Activated T-helper 1 cell treated with anti-CD3 and anti-CD28 coated beads, Interleukin-12 subunit alpha, Interleukin-12 subunit beta, Interleukin-2, Interleukin-4 antibody, amounts not matched to agents 30 ng/mL and 10 ng/mL and 1 ng/mL, durations not matched to agents 14 hours and 24 hours and 36 hours (primary cell): ENCODE results near the gene SMAD6. TPM values are rescaled to one million over a fixed set of nuclear protein-coding genes. Genes with fewer than 3 reads are reported as not detected.

Source experiments
- DNase-seq: peaks from one replicate; pipeline ENCODE4 v3.0.0; 2021; ENCODE audit warnings: low spot score
- H3K27ac Mint-ChIP-seq: one replicate; pipeline ENCODE4 v1.8.0; 2021; ENCODE audit warnings: mild to moderate bottlenecking, mixed read lengths
- H3K27me3 Mint-ChIP-seq: one replicate; pipeline ENCODE4 v1.8.0; 2022; ENCODE audit warnings: mild to moderate bottlenecking, moderate library complexity, mixed read lengths; ENCODE audit not compliant: insufficient read depth
- H3K36me3 Mint-ChIP-seq: one replicate; pipeline ENCODE4 v1.8.0; 2021; ENCODE audit warnings: low read depth, mixed read lengths
- H3K4me1 Mint-ChIP-seq: one replicate; pipeline ENCODE4 v1.8.0; 2021; ENCODE audit warnings: low read depth, mixed read lengths
- H3K4me3 Mint-ChIP-seq: one replicate; pipeline ENCODE4 v1.8.0; 2021; ENCODE audit warnings: mild to moderate bottlenecking, moderate library complexity, mixed read lengths
- H3K9me3 Mint-ChIP-seq: one replicate; pipeline ENCODE4 v1.8.0; 2021; ENCODE audit warnings: mixed read lengths
- intact Hi-C: fragments of 100-400 bp; cut with micrococcal nuclease; formaldehyde crosslinking; loops from one replicate; pipeline ENCODE4 v1.15.1; 2024
- total RNA-seq: library from RNA; stranded (reverse); gene quantifications from 2 replicates; pipeline ENCODE4 v1.2.3, GENCODE V29; 2022

SMAD6 gene
- total RNA-seq, 1 donor from 2014 or later: 0.34 TPM

DNA sequence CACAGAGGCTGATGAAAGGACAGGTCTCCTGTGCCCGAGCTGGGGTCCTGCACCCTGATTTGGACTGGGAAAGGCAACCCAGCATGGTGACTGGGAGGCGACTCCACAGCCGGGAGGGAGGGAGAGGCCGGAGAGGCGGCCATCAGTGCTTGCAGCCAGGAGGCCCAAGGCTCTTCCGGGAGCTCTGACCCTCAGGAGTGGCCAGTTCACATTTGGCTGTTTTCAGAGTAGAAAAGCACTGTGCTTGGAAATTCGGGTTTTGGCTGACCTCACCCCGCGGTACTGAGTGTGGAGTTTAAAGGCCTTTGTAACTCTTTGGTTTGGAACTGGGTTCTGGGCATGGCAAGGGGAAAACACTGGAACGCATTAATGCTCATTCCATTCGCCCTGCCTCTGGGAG, 31.9 kb downstream of the SMAD6 start:
- Mint-ChIP-seq H3K36me3 (no peaks in the 10 kb centered on the region), H3K9me3 (no peaks in the 10 kb centered on the region), H3K27ac (no peak overlapping the region), H3K4me1 (no peaks in the 10 kb centered on the region), H3K27me3 (peaks cover 2% of the 10 kb centered on the region), H3K4me3 (no peak overlapping the region)
- intact Hi-C loops: no loop called here
- no peak for DNase-seq

DNA sequence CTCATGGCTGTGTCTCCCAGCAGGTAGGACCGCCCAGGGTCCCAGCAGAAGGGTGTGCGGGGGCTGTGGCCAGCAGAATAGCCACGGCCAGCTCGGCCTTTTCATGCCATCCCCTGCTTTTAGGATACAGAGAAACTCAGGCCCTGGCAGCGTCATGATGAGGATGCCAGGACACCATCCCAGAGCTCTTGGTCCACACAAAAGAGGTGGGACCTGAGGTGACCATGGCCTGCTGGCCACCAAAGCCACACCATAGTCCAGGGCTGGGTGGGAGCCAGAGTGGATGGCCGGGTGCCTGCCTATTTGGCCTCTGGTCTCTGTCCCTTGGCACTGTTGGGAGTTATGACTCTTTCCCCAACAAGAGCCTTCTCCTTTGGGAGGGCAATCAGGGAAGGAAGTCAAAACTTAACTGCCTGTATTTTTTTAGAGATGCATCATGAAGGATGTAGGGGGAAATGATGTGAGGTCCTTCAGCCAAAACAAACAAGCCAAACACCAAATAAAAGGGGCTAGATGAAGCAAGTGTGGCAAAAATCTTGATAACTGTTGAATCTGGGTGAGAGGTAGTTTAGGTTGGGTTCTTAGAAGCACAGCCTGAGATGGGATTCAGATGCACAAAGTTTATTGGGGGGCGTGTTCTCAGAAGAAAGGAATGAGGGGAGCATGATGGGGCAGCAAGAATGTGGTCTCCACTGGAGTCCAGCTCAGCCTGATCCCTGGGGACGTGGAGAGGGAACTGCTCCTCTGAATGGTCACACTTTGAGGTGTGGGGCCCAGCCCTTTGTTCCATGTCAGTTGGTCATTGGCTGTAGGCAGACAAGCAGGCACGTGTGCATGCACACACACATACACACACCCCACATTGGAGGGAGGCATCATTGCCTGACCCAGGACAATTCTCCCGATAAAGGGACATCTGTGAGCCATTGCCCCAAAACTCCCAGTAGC, 33.2 kb downstream of the SMAD6 start:
- intact Hi-C loops: no loop called here
- DNase-seq: no peak
- Mint-ChIP-seq H3K4me3 (no peak overlapping the region), H3K27me3 (peaks cover 2% of the 10 kb centered on the region), H3K27ac (no peak overlapping the region), H3K36me3 (no peaks in the 10 kb centered on the region), H3K9me3 (no peaks in the 10 kb centered on the region), H3K4me1 (no peaks in the 10 kb centered on the region)

DNA sequence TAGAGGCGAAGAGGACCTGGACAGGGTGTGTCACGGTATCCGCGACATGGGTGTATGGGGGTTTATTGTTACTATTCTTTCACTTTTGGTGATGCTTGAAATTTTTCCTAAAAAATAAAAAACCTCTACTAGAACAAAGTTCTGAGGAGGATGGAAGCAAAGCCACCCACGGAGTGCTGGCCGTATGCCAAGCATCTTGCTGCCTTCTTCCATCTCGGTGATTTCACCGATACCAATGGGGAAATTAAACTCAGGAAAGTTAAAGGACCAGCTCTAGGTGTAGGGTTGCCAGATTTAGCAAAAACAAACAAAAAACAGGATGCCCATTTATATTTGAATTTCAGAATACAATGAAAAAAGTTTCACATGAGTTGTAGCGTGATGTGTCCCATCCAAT, 33.9 kb downstream of the SMAD6 start:
- Mint-ChIP-seq H3K36me3 (no peaks in the 10 kb centered on the region), H3K27ac (no peak overlapping the region), H3K4me3 (no peak overlapping the region), H3K9me3 (no peaks in the 10 kb centered on the region), H3K4me1 (no peaks in the 10 kb centered on the region), H3K27me3 (peaks cover 2% of the 10 kb centered on the region)
- intact Hi-C loops: no loop called here
- no peak for DNase-seq

DNA sequence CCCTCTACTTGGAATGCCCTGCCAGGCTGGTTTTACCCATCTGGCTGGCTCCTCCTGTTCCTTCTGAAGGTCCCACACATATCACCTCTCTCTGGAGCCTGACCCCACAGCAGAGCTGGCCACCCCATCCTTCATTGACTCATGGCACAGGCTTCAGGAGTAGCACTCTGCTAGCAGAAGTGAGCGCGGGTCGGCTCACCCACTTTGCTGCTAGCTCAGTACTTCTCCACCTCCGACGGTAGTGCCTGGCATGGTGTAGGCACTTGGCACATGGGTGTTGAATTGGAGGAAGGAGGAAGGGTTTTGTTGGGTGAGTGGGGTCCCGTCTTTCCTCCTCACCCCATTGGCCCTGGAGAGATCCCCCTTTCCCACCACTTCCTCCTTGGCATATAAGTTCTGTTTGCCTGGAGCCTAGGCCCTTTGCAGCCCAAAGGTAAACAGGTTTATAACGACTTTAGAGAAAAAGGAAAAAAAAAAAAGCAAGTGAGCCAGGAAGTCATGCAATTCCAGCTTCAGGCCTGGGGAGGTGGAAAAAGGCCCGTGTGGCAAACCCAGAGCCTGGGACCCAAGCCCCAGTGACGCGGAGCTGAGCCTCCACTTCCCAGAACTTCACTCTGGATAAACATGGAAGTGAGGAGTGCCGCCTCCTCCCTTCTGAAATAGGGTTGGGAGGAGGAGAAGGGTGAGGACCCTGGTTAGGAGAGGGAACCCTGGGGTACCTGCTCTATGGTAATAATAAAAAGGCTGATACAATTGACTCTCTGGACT, 35.4 kb downstream of the SMAD6 start:
- no peaks in the 10 kb centered on the region for H3K36me3 Mint-ChIP-seq
- H3K27ac Mint-ChIP-seq: no peak overlapping the region
- no peaks in the 10 kb centered on the region for H3K27me3 Mint-ChIP-seq
- H3K9me3 Mint-ChIP-seq: no peaks in the 10 kb centered on the region
- intact Hi-C loops: no loop called here
- H3K4me3 Mint-ChIP-seq: no peak overlapping the region
- DNase-seq: no peak
- no peaks in the 10 kb centered on the region for H3K4me1 Mint-ChIP-seq

DNA sequence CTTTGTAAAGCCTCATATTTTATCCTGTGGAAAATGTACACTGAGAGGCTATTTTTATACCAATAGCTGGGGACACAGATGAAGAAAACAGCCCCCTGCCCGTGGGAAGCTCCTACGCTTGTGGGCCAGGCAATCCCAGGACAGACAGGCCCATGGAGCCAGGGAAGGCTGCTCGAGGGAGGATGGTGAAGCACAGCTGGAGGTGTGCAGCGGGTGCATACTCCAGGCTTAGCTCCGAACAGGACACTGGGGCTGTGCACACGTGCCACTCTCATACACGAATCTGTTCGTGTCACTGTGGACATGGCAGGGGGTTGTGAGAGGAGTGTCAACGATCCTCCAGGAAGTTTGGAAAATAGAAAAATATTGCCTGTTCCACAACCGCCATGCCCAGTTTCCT, 36.1 kb downstream of the SMAD6 start:
- no peak overlapping the region for H3K4me3 Mint-ChIP-seq
- no peaks in the 10 kb centered on the region for H3K36me3 Mint-ChIP-seq
- H3K4me1 Mint-ChIP-seq: no peaks in the 10 kb centered on the region
- peaks cover 2% of the 10 kb centered on the region for H3K27me3 Mint-ChIP-seq
- intact Hi-C loops: no loop called here
- no peak overlapping the region for H3K27ac Mint-ChIP-seq
- no peaks in the 10 kb centered on the region for H3K9me3 Mint-ChIP-seq
- no peak for DNase-seq

DNA sequence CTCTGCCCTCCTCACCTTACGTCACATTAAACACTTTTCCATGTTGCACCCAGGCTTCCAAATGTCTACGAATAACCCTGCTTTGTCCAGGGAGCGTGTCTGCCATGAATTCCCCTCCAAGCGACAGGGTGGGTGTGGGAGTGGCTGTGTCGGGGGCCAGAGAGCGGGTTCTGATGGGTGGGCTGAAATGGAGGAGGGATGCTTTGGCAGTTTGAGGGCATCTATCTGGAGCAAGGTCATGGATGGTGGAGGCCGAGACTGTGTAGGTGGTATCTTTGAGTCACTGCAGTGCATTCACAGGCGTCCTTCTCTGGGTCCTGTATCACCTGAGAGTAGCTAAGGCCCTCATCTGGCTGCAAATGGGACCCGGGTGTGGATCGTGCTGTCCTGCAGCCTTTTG, 36.6 kb downstream of the SMAD6 start:
- H3K4me1 Mint-ChIP-seq: no peaks in the 10 kb centered on the region
- intact Hi-C loops: no loop called here
- no peak for DNase-seq
- H3K9me3 Mint-ChIP-seq: no peaks in the 10 kb centered on the region
- no peak overlapping the region for H3K27ac Mint-ChIP-seq
- no peaks in the 10 kb centered on the region for H3K36me3 Mint-ChIP-seq
- peaks cover 2% of the 10 kb centered on the region for H3K27me3 Mint-ChIP-seq
- H3K4me3 Mint-ChIP-seq: no peak overlapping the region

DNA sequence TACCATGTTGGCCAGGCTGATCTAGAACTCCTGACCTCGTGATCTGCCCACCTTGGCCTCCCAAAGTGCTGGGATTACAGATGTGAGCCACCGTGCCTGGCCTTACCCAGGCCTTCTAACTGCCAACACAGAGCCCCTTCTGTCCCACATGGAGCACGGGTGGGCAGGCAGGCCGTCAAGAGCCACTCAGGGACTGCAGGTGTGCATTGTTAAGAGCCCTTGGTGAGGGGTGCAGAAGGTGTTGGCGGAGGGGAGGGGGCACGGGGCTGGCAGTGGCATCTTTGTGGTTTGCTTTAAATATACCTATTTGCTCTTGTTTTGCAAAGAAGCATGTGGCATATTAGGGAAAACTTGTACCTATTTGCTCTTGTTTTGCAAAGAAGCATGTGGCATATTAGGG, 37.3 kb downstream of the SMAD6 start:
- no peak overlapping the region for H3K4me3 Mint-ChIP-seq
- H3K36me3 Mint-ChIP-seq: no peaks in the 10 kb centered on the region
- intact Hi-C loops: no loop called here
- no peaks in the 10 kb centered on the region for H3K9me3 Mint-ChIP-seq
- H3K27me3 Mint-ChIP-seq: peaks cover 2% of the 10 kb centered on the region
- H3K27ac Mint-ChIP-seq: no peak overlapping the region
- DNase-seq: no peak
- no peaks in the 10 kb centered on the region for H3K4me1 Mint-ChIP-seq

DNA sequence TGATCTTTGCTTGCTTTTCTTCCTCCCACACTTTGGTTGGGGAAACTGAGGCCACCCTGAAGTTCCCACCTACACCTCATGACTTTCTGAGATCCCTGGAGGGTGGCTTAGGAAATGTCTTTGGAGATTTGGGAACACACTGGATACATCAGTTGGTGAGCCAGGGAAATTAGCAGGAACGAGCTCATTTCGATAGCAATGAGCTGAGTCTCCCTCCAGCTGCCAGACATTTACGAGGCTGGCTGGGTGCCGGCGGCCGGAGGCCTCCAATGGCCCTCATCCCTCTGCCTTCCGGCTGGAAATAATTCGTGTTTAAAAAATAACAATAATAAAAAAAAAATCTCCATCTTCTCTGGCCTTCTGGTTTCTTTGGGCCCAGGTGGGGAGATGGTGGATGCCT, 38.8 kb downstream of the SMAD6 start:
- no peaks in the 10 kb centered on the region for H3K4me1 Mint-ChIP-seq
- no peak for DNase-seq
- intact Hi-C loops: no loop called here
- H3K27me3 Mint-ChIP-seq: peaks cover 2% of the 10 kb centered on the region
- H3K9me3 Mint-ChIP-seq: no peaks in the 10 kb centered on the region
- H3K27ac Mint-ChIP-seq: no peak overlapping the region
- no peak overlapping the region for H3K4me3 Mint-ChIP-seq
- no peaks in the 10 kb centered on the region for H3K36me3 Mint-ChIP-seq

DNA sequence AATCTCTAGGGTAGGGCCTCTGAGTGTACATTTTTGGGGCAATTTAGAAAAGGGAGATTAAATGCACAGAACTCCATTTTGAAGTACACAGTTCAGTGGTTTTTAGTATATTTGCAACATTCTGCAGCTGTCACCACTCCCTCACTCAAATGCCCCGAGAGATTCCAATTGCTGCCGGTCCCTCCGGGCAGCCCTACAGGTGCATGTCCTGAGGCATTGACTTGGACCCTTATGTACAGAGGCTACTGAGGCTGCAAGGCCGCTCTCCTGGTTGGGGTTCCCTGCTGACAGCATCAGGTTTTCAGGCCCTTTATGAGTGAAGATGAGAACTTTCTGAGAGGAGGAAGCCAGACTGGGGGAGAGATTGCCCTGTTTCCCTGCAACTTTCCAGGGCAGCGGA, 39.6 kb downstream of the SMAD6 start:
- no peaks in the 10 kb centered on the region for H3K9me3 Mint-ChIP-seq
- intact Hi-C loops: no loop called here

DNA sequence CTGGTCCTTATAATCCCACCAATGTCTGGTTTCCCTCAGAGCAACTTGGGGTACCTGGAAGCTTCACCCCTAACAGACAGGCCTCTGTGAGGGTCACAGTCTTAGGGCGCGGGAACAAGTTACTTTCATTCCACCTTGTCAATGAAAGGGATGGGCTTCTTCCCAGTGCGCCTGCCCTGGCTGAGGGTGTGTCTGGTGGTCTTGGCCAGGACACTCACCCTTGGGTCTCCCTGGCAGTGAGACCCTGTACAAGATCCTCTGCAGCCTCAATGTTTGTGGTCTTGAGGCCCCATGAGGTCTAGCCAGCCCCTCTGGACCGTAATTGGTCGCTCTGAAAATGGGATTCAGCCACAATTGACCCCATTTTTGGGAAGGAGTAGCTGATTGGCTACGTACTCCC, 40.2 kb downstream of the SMAD6 start:
- H3K27me3 Mint-ChIP-seq: peaks cover 2% of the 10 kb centered on the region
- H3K27ac Mint-ChIP-seq: no peak overlapping the region
- no peak for DNase-seq
- intact Hi-C loops: no loop called here
- no peaks in the 10 kb centered on the region for H3K4me1 Mint-ChIP-seq
- H3K36me3 Mint-ChIP-seq: no peaks in the 10 kb centered on the region
- no peak overlapping the region for H3K4me3 Mint-ChIP-seq
- no peaks in the 10 kb centered on the region for H3K9me3 Mint-ChIP-seq

More for the DNA sequence above, 39.6 kb downstream of the SMAD6 start:
- H3K27me3 Mint-ChIP-seq: peaks cover 2% of the 10 kb centered on the region
- no peak overlapping the region for H3K4me3 Mint-ChIP-seq
- no peaks in the 10 kb centered on the region for H3K4me1 Mint-ChIP-seq
- H3K27ac Mint-ChIP-seq: no peak overlapping the region
- no peaks in the 10 kb centered on the region for H3K36me3 Mint-ChIP-seq
- DNase-seq: no peak

DNA sequence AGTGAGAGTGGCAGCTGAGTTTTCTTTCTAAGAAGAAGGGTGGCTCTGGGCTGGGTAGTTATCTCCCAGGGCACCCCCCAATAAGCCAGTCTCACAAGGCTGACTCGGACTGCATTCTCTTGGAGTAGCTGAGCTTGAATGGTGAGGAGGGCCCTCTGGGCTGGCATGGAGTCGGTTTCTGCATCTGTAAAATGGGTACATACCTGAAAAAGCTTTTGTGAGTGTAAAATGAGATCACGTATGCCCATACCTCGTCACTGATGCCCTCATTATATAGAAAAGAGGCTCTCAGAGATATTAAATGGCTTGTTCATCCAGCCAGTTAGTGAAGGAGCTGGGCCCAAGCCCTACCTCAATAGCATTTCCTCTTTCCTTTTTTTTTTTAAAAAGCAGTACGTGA, 41.2 kb downstream of the SMAD6 start:
- intact Hi-C loops: no loop called here
- Mint-ChIP-seq H3K4me3 (no peak overlapping the region), H3K27ac (no peak overlapping the region), H3K4me1 (no peaks in the 10 kb centered on the region), H3K27me3 (peaks cover 4% of the 10 kb centered on the region), H3K9me3 (no peaks in the 10 kb centered on the region), H3K36me3 (no peaks in the 10 kb centered on the region)
- no peak for DNase-seq

DNA sequence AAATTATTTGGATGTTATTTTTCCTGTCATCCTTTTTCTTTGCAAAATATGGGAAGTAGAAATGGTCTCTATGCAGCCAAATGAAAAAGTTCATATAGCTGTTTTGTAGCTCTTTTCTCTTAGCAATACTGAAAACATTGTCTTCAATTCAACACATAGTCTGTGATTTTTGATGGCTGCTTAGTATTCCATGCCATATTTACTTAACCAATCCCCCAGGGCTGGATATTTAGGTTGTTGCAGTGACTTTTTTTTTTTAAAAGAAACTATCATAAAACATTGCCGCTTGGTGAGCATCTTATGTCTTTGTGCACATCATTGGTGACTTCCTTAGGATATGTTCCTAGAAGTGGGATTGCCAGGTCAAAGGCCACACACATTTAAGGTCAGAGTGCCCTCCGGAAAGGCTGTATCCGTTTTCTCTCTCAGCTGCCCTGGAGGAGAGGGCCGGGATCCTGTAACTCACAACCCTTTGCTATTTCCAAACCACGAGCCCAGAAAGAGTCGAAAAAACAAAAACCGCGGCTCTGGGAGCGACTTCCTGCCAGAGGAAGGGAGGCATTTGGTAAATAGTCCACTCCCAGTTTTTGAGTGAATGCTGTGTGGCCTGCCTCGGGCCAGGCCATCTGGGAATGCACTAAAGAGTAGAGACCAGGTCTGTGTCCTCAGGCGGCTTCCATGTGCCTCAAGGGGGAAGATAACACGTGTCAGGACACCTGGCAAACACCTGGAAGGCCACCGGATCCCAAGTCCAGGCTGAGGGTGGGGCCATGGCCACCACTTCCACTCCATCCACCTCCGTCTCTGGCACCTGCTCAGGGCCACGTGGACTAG, 41.9 kb downstream of the SMAD6 start:
- Mint-ChIP-seq H3K4me3 (no peak overlapping the region), H3K27me3 (peaks cover 4% of the 10 kb centered on the region), H3K9me3 (no peaks in the 10 kb centered on the region), H3K4me1 (no peaks in the 10 kb centered on the region), H3K27ac (no peak overlapping the region), H3K36me3 (no peaks in the 10 kb centered on the region)
- intact Hi-C loops: no loop called here
- no peak for DNase-seq
